Osteoblast (primary cell): ENCODE measurements around the gene SNED1. TPM values are rescaled to one million over a fixed set of nuclear protein-coding genes. Genes with fewer than 3 reads are reported as not detected.

Source experiments
- DNase-seq: peaks from one replicate; pipeline ENCODE4 v3.0.0; 2011; ENCODE audit warnings: low spot score, mixed read lengths; ENCODE audit not compliant: insufficient read length; ENCODE audit errors: missing footprints
- H2AFZ ChIP-seq: 2 replicates; pipeline ENCODE4 v1.6.0; 2011; ENCODE audit warnings: mild to moderate bottlenecking, low read length
- H3K27ac ChIP-seq: 2 replicates; pipeline ENCODE4 v1.5.1; 2011; ENCODE audit warnings: mild to moderate bottlenecking, low read depth, low read length, moderate library complexity
- H3K27me3 ChIP-seq: 2 replicates; pipeline ENCODE4 v1.6.0; 2012; ENCODE audit warnings: mild to moderate bottlenecking, control low read depth, inconsistent platforms, low read length, moderate library complexity; ENCODE audit not compliant: insufficient read depth
- H3K36me3 ChIP-seq: 2 replicates; pipeline ENCODE4 v1.5.1; 2011; ENCODE audit warnings: mild to moderate bottlenecking, low read length, control low read depth, moderate library complexity; ENCODE audit not compliant: insufficient read depth
- H3K4me1 ChIP-seq: 2 replicates; pipeline ENCODE4 v1.5.1; 2011; ENCODE audit warnings: mild to moderate bottlenecking, low read length, control low read depth, moderate library complexity; ENCODE audit not compliant: insufficient read depth
- H3K4me2 ChIP-seq: 2 replicates; pipeline ENCODE4 v1.6.0; 2011; ENCODE audit warnings: mild to moderate bottlenecking, low read length; ENCODE audit not compliant: insufficient read depth
- H3K4me3 ChIP-seq: fragments of 200-600 bp; sonication (generic); 3 replicates; pipeline ENCODE4 v1.5.1; 2012; ENCODE audit warnings: mild to moderate bottlenecking, low read length, inconsistent platforms; ENCODE audit not compliant: insufficient read depth
- H3K79me2 ChIP-seq: 2 replicates; pipeline ENCODE4 v1.6.0; 2012; ENCODE audit warnings: mild to moderate bottlenecking, low read length, control low read depth, inconsistent platforms; ENCODE audit not compliant: insufficient read depth
- H3K9me3 ChIP-seq: 2 replicates; pipeline ENCODE4 v1.5.1; 2011; ENCODE audit warnings: low read depth, low read length, control low read depth
- H4K20me1 ChIP-seq: 2 replicates; pipeline ENCODE4 v1.6.0; 2012; ENCODE audit warnings: mild to moderate bottlenecking, low read length, control low read depth; ENCODE audit not compliant: insufficient read depth
- CTCF ChIP-seq: IDR thresholded peaks from 2 replicates; pipeline ENCODE4 v1.5.1; 2011; ENCODE audit warnings: mild to moderate bottlenecking, low read depth, low read length, moderate library complexity; ENCODE audit errors: extremely low read depth
- total RNA-seq: library from RNA; depleted of rRNA; stranded (reverse); fragments of >200 nt; gene quantifications from 2 replicates; pipeline ENCODE4 v1.2.3, GENCODE V29; 2012

Gene SNED1
- total RNA-seq, 1 donor = 94.8 TPM

GRCh38 chr2:240966457-240966905 lies 31.9 kb upstream of the SNED1 start:
- Histone ChIP-seq H3K4me2 (no peak overlapping the region), H3K27ac (no peak overlapping the region), H3K27me3 (peaks cover 7% of the 10 kb centered on the region), H3K36me3 (no peaks in the 10 kb centered on the region), H3K4me3 (no peak overlapping the region), H3K9me3 (no peaks in the 10 kb centered on the region), H3K79me2 (no peaks in the 10 kb centered on the region), H2AFZ (no peak overlapping the region), H4K20me1 (no peaks in the 10 kb centered on the region), H3K4me1 (peaks cover 6% of the 10 kb centered on the region)
- no peak for TF ChIP-seq CTCF
- DNase-seq = peak; percentile 68

DNA sequence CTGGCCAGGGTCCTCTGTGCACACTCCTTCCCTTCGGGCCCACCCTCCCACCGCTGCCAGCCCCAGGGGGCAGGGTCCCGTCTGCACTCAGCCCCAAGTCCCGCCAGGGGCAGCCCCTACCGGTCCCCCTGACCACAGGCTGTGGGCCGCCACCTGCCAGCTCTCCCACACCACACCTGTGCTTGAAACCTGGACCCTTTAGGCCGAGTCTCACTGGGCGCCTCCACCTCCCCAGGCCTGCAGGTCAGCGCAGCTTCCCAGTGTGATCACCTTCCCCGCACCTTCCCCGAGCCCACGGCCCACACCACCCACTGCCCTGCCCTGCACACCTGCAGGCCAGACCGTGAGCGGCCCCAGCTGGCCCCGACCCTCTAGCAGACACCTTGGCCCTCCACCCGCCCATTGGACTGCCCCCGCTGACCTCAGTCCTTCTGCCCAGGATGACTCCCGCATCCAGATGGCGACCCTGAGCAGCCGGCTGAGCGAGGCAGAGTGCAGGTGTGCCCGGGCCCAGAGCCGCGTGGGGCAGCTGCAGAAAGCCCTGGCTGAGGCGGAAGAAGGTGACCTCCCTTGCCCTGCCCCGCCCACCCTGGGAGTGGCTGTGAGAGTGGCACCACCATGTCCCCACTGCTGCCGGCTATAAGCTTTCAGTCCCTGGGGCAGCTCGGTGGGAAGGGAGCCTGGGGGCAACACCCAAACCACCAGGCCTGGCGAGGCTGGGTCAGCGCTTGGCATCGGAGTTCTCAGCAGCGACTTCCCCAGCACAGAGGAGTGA lies 31.3 kb upstream of the SNED1 start:
- no peak for TF ChIP-seq CTCF
- no peaks in the 10 kb centered on the region for H3K36me3 ChIP-seq
- no peaks in the 10 kb centered on the region for H3K4me1 ChIP-seq
- no peaks in the 10 kb centered on the region for H4K20me1 ChIP-seq
- no peak overlapping the region for H3K27ac ChIP-seq
- no peak overlapping the region for H3K4me2 ChIP-seq
- H3K4me3 ChIP-seq = no peak overlapping the region
- H2AFZ ChIP-seq = no peak overlapping the region
- H3K9me3 ChIP-seq = no peaks in the 10 kb centered on the region
- H3K79me2 ChIP-seq = no peaks in the 10 kb centered on the region
- H3K27me3 ChIP-seq = peaks cover 12% of the 10 kb centered on the region
- peak; percentile 83 for DNase-seq

GRCh38 chr2:240967681-240968621 lies 30.5 kb upstream of the SNED1 start:
- Histone ChIP-seq H3K27me3 (peaks cover 19% of the 10 kb centered on the region), H3K36me3 (no peaks in the 10 kb centered on the region), H3K4me1 (no peaks in the 10 kb centered on the region), H2AFZ (no peak overlapping the region), H3K27ac (no peak overlapping the region), H3K4me3 (no peak overlapping the region), H3K79me2 (no peaks in the 10 kb centered on the region), H3K9me3 (no peaks in the 10 kb centered on the region), H4K20me1 (no peaks in the 10 kb centered on the region), H3K4me2 (no peak overlapping the region)
- no peak for TF ChIP-seq CTCF
- DNase-seq = peak; percentile 68
